ENCODE results near the gene C17orf67. TPM values are rescaled to one million over a fixed set of nuclear protein-coding genes. Genes with fewer than 3 reads are reported as not detected.

The C17orf67 gene
- total and polyA plus RNA-seq, 2 of the 13 experiments (the other 11 are each of a cell fraction or from before 2014, with no cell fraction given), result 0.41 to 0.86 TPM

GRCh38 chr17:56772442-56772841 is 61.3 kb downstream of the C17orf67 start (continued):
- TF ChIP-seq PAXIP1 (CRISPR knock-in tag; conservative IDR thresholded peaks at IDR 0.05), result peak; percentile 81
- no peak for TF ChIP-seq ZSCAN30 (CRISPR knock-in tag; IDR thresholded peaks at IDR 0.05)
- no peak for TF ChIP-seq SIN3B (IDR thresholded peaks at IDR 0.05; ENCODE audit: low read length)
- TF ChIP-seq JUND (CRISPR knock-in tag; IDR thresholded peaks at IDR 0.05), result 0 out of 2 replicates have a peak, but pooled peaks have one; percentile 49
- TF ChIP-seq ELF3 (CRISPR knock-in tag; IDR thresholded peaks at IDR 0.05), result peak; percentile 45; the same call in 1 of the 2 replicates
- peak; percentile 59 for TF ChIP-seq ARID5B (CRISPR knock-in tag; IDR thresholded peaks at IDR 0.05)
- TF ChIP-seq BCL6 (CRISPR knock-in tag; IDR thresholded peaks at IDR 0.05), result peak; percentile 57; the same call in 1 of the 2 replicates
- no peak for TF ChIP-seq NCOA5 (CRISPR knock-in tag; IDR thresholded peaks at IDR 0.05)
- no peak for TF ChIP-seq ZBED4 (CRISPR knock-in tag; IDR thresholded peaks at IDR 0.05; ENCODE audit: borderline replicate concordance)
- TF ChIP-seq ZFY (CRISPR knock-in tag; IDR thresholded peaks at IDR 0.05), result no peak
- peak; percentile 22; the same call in 1 of the 2 replicates for TF ChIP-seq MIER2 (CRISPR knock-in tag; IDR thresholded peaks at IDR 0.05)
- TF ChIP-seq SMARCE1 (IDR thresholded peaks at IDR 0.05; ENCODE audit: borderline replicate concordance), result no peak
- TF ChIP-seq FOSL1 (CRISPR knock-in tag; IDR thresholded peaks at IDR 0.05; ENCODE audit: borderline replicate concordance), result peak; percentile 60; the same call in 1 of the 2 replicates
- TF ChIP-seq BCL3 (CRISPR knock-in tag; IDR thresholded peaks at IDR 0.05), result no peak
- no peak for TF ChIP-seq ZNF773 (CRISPR knock-in tag; IDR thresholded peaks at IDR 0.05; ENCODE audit: borderline replicate concordance)
- peak; percentile 39 for TF ChIP-seq ZMYM4 (CRISPR knock-in tag; IDR thresholded peaks at IDR 0.05)
- TF ChIP-seq GTF2F1 (IDR thresholded peaks at IDR 0.05; ENCODE audit: low read length), result no peak
- peak; percentile 98 for TF ChIP-seq ETV5 (CRISPR knock-in tag; IDR thresholded peaks at IDR 0.05; ENCODE audit: borderline replicate concordance)
